GM12878 (cell line): Measurements from ENCODE around the gene NUP85. TPM values are rescaled to one million over a fixed set of nuclear protein-coding genes. Genes with fewer than 3 reads are reported as not detected.

Source experiments
- BCL11A ChIP-seq: IDR thresholded peaks from 2 replicates; pipeline ENCODE4 v1.6.1; 2011; ENCODE audit warnings: low read depth, low read length
- NFYB ChIP-seq: IDR thresholded peaks from 2 replicates; pipeline ENCODE4 v1.6.1; 2011; ENCODE audit warnings: low read depth, mild to moderate bottlenecking, low read length, improper control_type of control experiment, moderate library complexity; ENCODE audit not compliant: insufficient read depth
- NR2C2 ChIP-seq: IDR thresholded peaks from 2 replicates; pipeline ENCODE4 v1.6.1; 2011; ENCODE audit warnings: borderline replicate concordance, low read depth; ENCODE audit not compliant: control insufficient read depth, insufficient read length
- NR2F1 ChIP-seq: fragments of 450-650 bp; conservative IDR thresholded peaks from 2 replicates; pipeline ENCODE4 v1.6.1; 2017; ENCODE audit warnings: mild to moderate bottlenecking
- POU2F2 ChIP-seq: IDR thresholded peaks from 3 replicates; pipeline ENCODE4 v1.6.1; 2011; ENCODE audit warnings: low read depth, mild to moderate bottlenecking, low read length, borderline replicate concordance
- SIN3A ChIP-seq: IDR thresholded peaks from 2 replicates; pipeline ENCODE4 v1.6.1; 2012; ENCODE audit warnings: low read depth, low read length, improper control_type of control experiment
- SIX5 ChIP-seq: IDR thresholded peaks from 2 replicates; pipeline ENCODE4 v1.6.1; 2011; ENCODE audit warnings: mild to moderate bottlenecking, low read depth, low read length, moderate library complexity; ENCODE audit not compliant: severe bottlenecking
- polyA plus RNA-seq, 11 experiments: library from polyadenylated mRNA; depleted of rRNA in 4 of 11; unstranded in 6 of 11; stranded (reverse) in 5 of 11; fragments of >200 nt; fragmentation: Nextera tagmentation in 4 of 11; fragmentation: Illumina TruSeq in 1 of 11; extraction: Ambion mirVana in 4 of 11; extraction: Trizol in 1 of 11; gene quantifications; 1 replicate in 1 of 11; 2 replicates in 10 of 11; pipeline versions ENCODE4 v1.2.1 to v1.2.3, GENCODE V29; 2011 to 2016; ENCODE audit warnings: inconsistent platforms in 2 of 11, missing spikeins in 2 of 11, low read depth in 1 of 11
- total RNA-seq, 4 experiments: library from RNA; depleted of rRNA in 3 of 4; stranded (reverse); fragments of >200 nt in 3 of 4; fragmentation: Illumina TruSeq in 1 of 4; extraction: Trizol in 1 of 4; gene quantifications; 2 replicates each; pipeline versions ENCODE4 v1.2.1 to v1.2.3, GENCODE V29; 2013 to 2021
- TF ChIP-seq, protein P1 (sequence below): IDR thresholded peaks from 2 replicates; pipeline ENCODE4 v1.6.1; 2011; ENCODE audit warnings: mild to moderate bottlenecking, low read depth, low read length, moderate library complexity; ENCODE audit not compliant: insufficient replicate concordance
- TF ChIP-seq, protein P2 (sequence below), 3 experiments: IDR thresholded peaks in 2 of 3; conservative IDR thresholded peaks in 1 of 3; 2 replicates each; pipeline ENCODE4 v1.5.1; 2011; ENCODE audit warnings: low read depth in 3 of 3, low read length in 3 of 3, mild to moderate bottlenecking in 3 of 3, control low read depth in 2 of 3, moderate library complexity in 2 of 3, inconsistent platforms in 1 of 3, mixed read lengths in 1 of 3; ENCODE audit not compliant: control insufficient read depth in 2 of 3, insufficient read depth in 1 of 3; ENCODE audit errors: extremely low read depth in 1 of 3
- TF ChIP-seq, protein P3 (sequence below): fragments of 450-650 bp; IDR thresholded peaks from 2 replicates; pipeline ENCODE4 v1.6.1; 2017; ENCODE audit warnings: mild to moderate bottlenecking, low read depth, inconsistent platforms; ENCODE audit not compliant: poor library complexity, severe bottlenecking

Gene NUP85
- total and polyA plus RNA-seq, 10 of the 15 experiments (the other 5 are each of a cell fraction or from before 2014, with no cell fraction given), result 54.0 to 135 (median 95.4) TPM

DNA sequence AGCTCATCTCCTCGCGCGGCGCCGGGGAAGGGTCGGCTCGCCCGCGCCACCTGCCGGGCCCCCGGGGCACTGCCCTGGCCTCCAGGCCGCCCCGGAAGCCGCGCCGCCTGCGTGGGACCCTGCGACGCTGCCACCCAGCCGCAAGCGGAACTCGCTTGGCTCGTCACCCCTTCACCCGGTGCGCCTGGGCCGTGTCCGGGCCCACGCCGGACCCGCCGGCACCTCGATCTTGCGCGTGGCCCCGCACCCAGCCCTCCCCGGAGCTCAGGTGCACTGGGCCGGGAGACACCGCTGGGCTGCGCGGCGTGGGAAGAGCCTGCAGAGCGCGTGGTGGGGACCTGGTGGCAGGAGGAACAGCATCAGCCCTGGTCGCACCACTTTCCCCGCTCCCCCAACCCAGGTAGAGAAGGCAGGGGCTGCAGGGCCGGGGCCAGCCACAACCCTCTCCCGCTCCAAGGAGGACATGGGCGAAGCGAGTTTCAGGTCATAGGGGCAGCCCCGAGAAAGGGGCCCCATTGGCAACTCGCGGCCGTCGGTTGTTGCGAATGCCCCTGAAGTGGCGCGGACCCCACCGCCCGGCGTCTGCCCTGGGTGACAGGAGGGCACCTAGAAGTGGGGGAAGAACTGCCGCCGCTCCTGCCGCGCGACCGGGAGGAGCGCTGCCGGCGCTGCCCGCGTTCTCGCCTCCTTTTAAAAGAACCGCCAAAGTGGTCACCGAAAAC is 65.9 kb downstream of the NUP85 start (continued):
- TF ChIP-seq, protein P1, sequence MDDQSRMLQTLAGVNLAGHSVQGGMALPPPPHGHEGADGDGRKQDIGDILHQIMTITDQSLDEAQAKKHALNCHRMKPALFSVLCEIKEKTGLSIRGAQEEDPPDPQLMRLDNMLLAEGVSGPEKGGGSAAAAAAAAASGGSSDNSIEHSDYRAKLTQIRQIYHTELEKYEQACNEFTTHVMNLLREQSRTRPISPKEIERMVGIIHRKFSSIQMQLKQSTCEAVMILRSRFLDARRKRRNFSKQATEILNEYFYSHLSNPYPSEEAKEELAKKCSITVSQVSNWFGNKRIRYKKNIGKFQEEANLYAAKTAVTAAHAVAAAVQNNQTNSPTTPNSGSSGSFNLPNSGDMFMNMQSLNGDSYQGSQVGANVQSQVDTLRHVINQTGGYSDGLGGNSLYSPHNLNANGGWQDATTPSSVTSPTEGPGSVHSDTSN, result no peak
- TF ChIP-seq NR2F1, result peak; percentile 91
- TF ChIP-seq NR2C2, result no peak
- peak; percentile 66 for TF ChIP-seq SIN3A
- TF ChIP-seq, protein P2, sequence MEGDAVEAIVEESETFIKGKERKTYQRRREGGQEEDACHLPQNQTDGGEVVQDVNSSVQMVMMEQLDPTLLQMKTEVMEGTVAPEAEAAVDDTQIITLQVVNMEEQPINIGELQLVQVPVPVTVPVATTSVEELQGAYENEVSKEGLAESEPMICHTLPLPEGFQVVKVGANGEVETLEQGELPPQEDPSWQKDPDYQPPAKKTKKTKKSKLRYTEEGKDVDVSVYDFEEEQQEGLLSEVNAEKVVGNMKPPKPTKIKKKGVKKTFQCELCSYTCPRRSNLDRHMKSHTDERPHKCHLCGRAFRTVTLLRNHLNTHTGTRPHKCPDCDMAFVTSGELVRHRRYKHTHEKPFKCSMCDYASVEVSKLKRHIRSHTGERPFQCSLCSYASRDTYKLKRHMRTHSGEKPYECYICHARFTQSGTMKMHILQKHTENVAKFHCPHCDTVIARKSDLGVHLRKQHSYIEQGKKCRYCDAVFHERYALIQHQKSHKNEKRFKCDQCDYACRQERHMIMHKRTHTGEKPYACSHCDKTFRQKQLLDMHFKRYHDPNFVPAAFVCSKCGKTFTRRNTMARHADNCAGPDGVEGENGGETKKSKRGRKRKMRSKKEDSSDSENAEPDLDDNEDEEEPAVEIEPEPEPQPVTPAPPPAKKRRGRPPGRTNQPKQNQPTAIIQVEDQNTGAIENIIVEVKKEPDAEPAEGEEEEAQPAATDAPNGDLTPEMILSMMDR (IDR thresholded peaks at IDR 0.05 in 2 of 3, conservative IDR thresholded peaks at IDR 0.05 in 1 of 3; ENCODE audit: control insufficient read depth in 2 of 3, extremely low read depth in 1 of 3, insufficient read depth in 1 of 3, low read depth in 3 of 3, low read length in 3 of 3), result peak; percentile 66 to 87 (median 79); a peak in 4 of 6 replicates
- TF ChIP-seq BCL11A, result no peak
- TF ChIP-seq POU2F2, result peak; percentile 38; the same call in 1 of the 3 replicates
- no peak for TF ChIP-seq NFYB
- TF ChIP-seq, protein P3, sequence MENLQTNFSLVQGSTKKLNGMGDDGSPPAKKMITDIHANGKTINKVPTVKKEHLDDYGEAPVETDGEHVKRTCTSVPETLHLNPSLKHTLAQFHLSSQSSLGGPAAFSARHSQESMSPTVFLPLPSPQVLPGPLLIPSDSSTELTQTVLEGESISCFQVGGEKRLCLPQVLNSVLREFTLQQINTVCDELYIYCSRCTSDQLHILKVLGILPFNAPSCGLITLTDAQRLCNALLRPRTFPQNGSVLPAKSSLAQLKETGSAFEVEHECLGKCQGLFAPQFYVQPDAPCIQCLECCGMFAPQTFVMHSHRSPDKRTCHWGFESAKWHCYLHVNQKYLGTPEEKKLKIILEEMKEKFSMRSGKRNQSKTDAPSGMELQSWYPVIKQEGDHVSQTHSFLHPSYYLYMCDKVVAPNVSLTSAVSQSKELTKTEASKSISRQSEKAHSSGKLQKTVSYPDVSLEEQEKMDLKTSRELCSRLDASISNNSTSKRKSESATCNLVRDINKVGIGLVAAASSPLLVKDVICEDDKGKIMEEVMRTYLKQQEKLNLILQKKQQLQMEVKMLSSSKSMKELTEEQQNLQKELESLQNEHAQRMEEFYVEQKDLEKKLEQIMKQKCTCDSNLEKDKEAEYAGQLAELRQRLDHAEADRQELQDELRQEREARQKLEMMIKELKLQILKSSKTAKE, result no peak
- TF ChIP-seq SIX5, result peak; percentile 32
